GM12878 (cell line): Measurements from ENCODE around the gene FOXK2. TPM values are rescaled to one million over a fixed set of nuclear protein-coding genes. Genes with fewer than 3 reads are reported as not detected.
"Not testable (repeated sequence)": the region's sequence is repeated elsewhere in the genome, so short reads cannot be mapped to it uniquely, and the experiment has no call there.

Source experiments
- ATAC-seq: fragments of 200-7000 bp; cut with Tn5 transposase; 3 replicates; pipeline ENCODE4 v1.9.1; 2020; ENCODE audit warnings: mild to moderate bottlenecking, moderate library complexity
- BruUV-seq: library from RNA; stranded (reverse); fragments of 400-500 nt; replicated peaks from 2 replicates; lab custom pipeline; 2021; lab: Mats Ljungman, UMichigan
- CTCF ChIA-PET: fragments of 300-600 bp; sonication (Branson Sonifier 250); formaldehyde crosslinking; extraction: SDS; loops from one replicate; lab custom pipeline; 2021; ENCODE audit warnings: inconsistent platforms; lab: Yijun Ruan, JAX
- POLR2A ChIA-PET: fragments of 350-600 bp; formaldehyde crosslinking; extraction: SDS; loops from one replicate; lab custom pipeline; 2021; ENCODE audit warnings: inconsistent platforms; lab: Charles Lee
- RAD21 ChIA-PET: fragments of 300-600 bp; sonication (Branson Sonifier 250); formaldehyde crosslinking; loops from one replicate; lab custom pipeline; 2023; ENCODE audit warnings: antibody characterized with exemption; ENCODE audit not compliant: unreplicated experiment; lab: Charles Lee
- SMC1A ChIA-PET: fragments of 300-600 bp; sonication (Branson Sonifier 250); formaldehyde crosslinking; loops from one replicate; lab custom pipeline; 2023; ENCODE audit not compliant: unreplicated experiment, uncharacterized antibody; lab: Charles Lee
- DNase-seq: peaks from one replicate; pipeline ENCODE4 v3.0.0-alpha.2; 2011; ENCODE audit warnings: low read depth, low spot score
- FAIRE-seq: peaks from 3 replicates; lab custom pipeline; 2011; peaks lifted over from hg19 to GRCh38; lab: Jason Lieb, UNC
- H2AFZ ChIP-seq: 2 replicates; pipeline ENCODE4 v1.6.0; 2011; ENCODE audit warnings: low read depth, low read length, control low read depth; ENCODE audit not compliant: control insufficient read depth
- H3K27ac ChIP-seq: 2 replicates; pipeline ENCODE4 v1.5.1; 2011; ENCODE audit warnings: control low read depth; ENCODE audit not compliant: control insufficient read depth, insufficient read depth
- H3K27me3 ChIP-seq, 2 experiments: replicated peaks in 1 of 2; 2 replicates each; pipeline versions ENCODE4 v1.6.0 to v1.6.1; 2011; ENCODE audit warnings: low read length in 1 of 2; ENCODE audit not compliant: control insufficient read depth in 2 of 2, insufficient read depth in 2 of 2
- H3K36me3 ChIP-seq, 2 experiments: 2 replicates each; pipeline ENCODE4 v1.5.1; 2011; ENCODE audit warnings: low read length in 1 of 2; ENCODE audit not compliant: control insufficient read depth in 2 of 2, insufficient read depth in 2 of 2
- H3K4me1 ChIP-seq: 2 replicates; pipeline ENCODE4 v1.6.1; 2011; ENCODE audit warnings: mild to moderate bottlenecking, low read length, moderate library complexity, mixed read lengths; ENCODE audit not compliant: control insufficient read depth, insufficient read depth
- H3K4me2 ChIP-seq: 2 replicates; pipeline ENCODE4 v1.6.0; 2011; ENCODE audit warnings: control low read depth; ENCODE audit not compliant: control insufficient read depth, insufficient read depth
- H3K4me3 ChIP-seq: fragments of 200-600 bp; sonication (generic); 2 replicates; pipeline ENCODE4 v1.5.1; 2016
- H3K79me2 ChIP-seq: 2 replicates; pipeline ENCODE4 v1.6.0; 2011; ENCODE audit warnings: low read length; ENCODE audit not compliant: control insufficient read depth, insufficient read depth
- H3K9ac ChIP-seq: 2 replicates; pipeline ENCODE4 v1.8.0; 2011; ENCODE audit warnings: low read length, control low read depth, mixed read lengths; ENCODE audit not compliant: control insufficient read depth, insufficient read depth
- H3K9me3 ChIP-seq: replicated peaks from 3 replicates; pipeline ENCODE4 v1.5.1; 2011; ENCODE audit warnings: mild to moderate bottlenecking, low read length; ENCODE audit not compliant: control insufficient read depth, insufficient read depth
- H4K20me1 ChIP-seq: 2 replicates; pipeline ENCODE4 v1.6.0; 2011; ENCODE audit not compliant: control insufficient read depth, insufficient read depth
- BRCA1 ChIP-seq: IDR thresholded peaks from 2 replicates; pipeline ENCODE4 v1.6.1; 2011; ENCODE audit warnings: low read depth, low read length, improper control_type of control experiment
- E2F4 ChIP-seq: IDR thresholded peaks from 2 replicates; pipeline ENCODE4 v1.6.1; 2012; ENCODE audit warnings: low read depth, low read length, improper control_type of control experiment
- NKRF ChIP-seq: fragments of 450-650 bp; conservative IDR thresholded peaks from 2 replicates; pipeline ENCODE4 v1.6.1; 2017; ENCODE audit warnings: mild to moderate bottlenecking, moderate library complexity
- NRF1 ChIP-seq: conservative IDR thresholded peaks from 2 replicates; pipeline ENCODE4 v1.6.1; 2011; ENCODE audit warnings: mild to moderate bottlenecking, low read depth, low read length, improper control_type of control experiment
- POU2F2 ChIP-seq: IDR thresholded peaks from 3 replicates; pipeline ENCODE4 v1.6.1; 2011; ENCODE audit warnings: low read depth, mild to moderate bottlenecking, low read length, borderline replicate concordance
- WGBS: methylation state at CpG from one replicate; pipeline ENCODE4 v1.1.6; 2016; ENCODE audit warnings: low lambda C conversion rate; ENCODE audit not compliant: insufficient replicate concordance, insufficient coverage; ENCODE audit errors: missing lambda C conversion rate; 5-methylcytosine and 5-hydroxymethylcytosine counted together
- in situ Hi-C: fragments of 300-500 bp; cut with MboI; formaldehyde crosslinking; loops from 9 replicates; pipeline ENCODE4 v1.14.3; 2018; ENCODE audit warnings: mixed read lengths
- intact Hi-C: fragments of 100-400 bp; cut with micrococcal nuclease; formaldehyde crosslinking; loops from one replicate; pipeline ENCODE4 v1.14.2; 2022; ENCODE audit not compliant: unreplicated experiment
- polyA plus RNA-seq, 11 experiments: library from polyadenylated mRNA; depleted of rRNA in 4 of 11; unstranded in 6 of 11; stranded (reverse) in 5 of 11; fragments of >200 nt; fragmentation: Nextera tagmentation in 4 of 11; fragmentation: Illumina TruSeq in 1 of 11; extraction: Ambion mirVana in 4 of 11; extraction: Trizol in 1 of 11; gene quantifications; 1 replicate in 1 of 11; 2 replicates in 10 of 11; pipeline versions ENCODE4 v1.2.1 to v1.2.3, GENCODE V29; 2011 to 2016; ENCODE audit warnings: inconsistent platforms in 2 of 11, missing spikeins in 2 of 11, low read depth in 1 of 11
- total RNA-seq, 4 experiments: library from RNA; depleted of rRNA in 3 of 4; stranded (reverse); fragments of >200 nt in 3 of 4; fragmentation: Illumina TruSeq in 1 of 4; extraction: Trizol in 1 of 4; gene quantifications; 2 replicates each; pipeline versions ENCODE4 v1.2.1 to v1.2.3, GENCODE V29; 2013 to 2021

Gene FOXK2
- total and polyA plus RNA-seq, 10 of the 15 experiments (the other 5 are each of a cell fraction or from before 2014, with no cell fraction given), result 2.4 to 56.8 (median 34.4) TPM

GRCh38 chr17:82563318-82563717 lies 43.8 kb downstream of the FOXK2 start:
- no TSS peak for BruUV-seq
- Histone ChIP-seq H3K4me1 (no peaks in the 10 kb centered on the region), H3K36me3 (peaks cover 20 to 26% of the 10 kb centered on the region in 2 experiments; a peak in 3 of 4 replicates), H3K4me3 (no peak overlapping the region), H2AFZ (no peak overlapping the region), H3K9ac (no peak overlapping the region), H4K20me1 (peaks cover 4% of the 10 kb centered on the region), H3K27ac (no peak overlapping the region), H3K4me2 (no peak overlapping the region), H3K79me2 (peaks cover 30% of the 10 kb centered on the region), H3K9me3 (no peaks in the 10 kb centered on the region), H3K27me3 (no peaks in the 10 kb centered on the region)
- ATAC-seq (no peak), FAIRE-seq (no peak), DNase-seq (no peak)
- intact Hi-C loops, result no loop called here
- ChIA-PET RAD21 (no interaction called here), CTCF (no interaction called here), SMC1A (no interaction called here), POLR2A (no interaction called here)
- in situ Hi-C loops, result no loop called here
- TF ChIP-seq NRF1 (no peak), POU2F2 (no peak), E2F4 (no peak), BRCA1 (no peak), NKRF (no peak)
- WGBS, result 93% methylated on average over 9 of the region's 9 CpGs

- H3K9me3 ChIP-seq, H3K4me2 ChIP-seq, POLR2A ChIA-PET, ATAC-seq, H2AFZ ChIP-seq, CTCF ChIA-PET, DNase-seq, H3K4me3 ChIP-seq, H4K20me1 ChIP-seq, H3K27ac ChIP-seq, intact Hi-C loops, in situ Hi-C loops, FAIRE-seq, H3K27me3 ChIP-seq, H3K9ac ChIP-seq, SMC1A ChIA-PET, RAD21 ChIA-PET, BruUV-seq, H3K4me1 ChIP-seq: not testable (repeated sequence)
- Histone ChIP-seq H3K36me3 (peaks cover 20 to 25% of the 10 kb centered on the region in 2 experiments; a peak in 3 of 4 replicates), H3K79me2 (peaks cover 27% of the 10 kb centered on the region)
- 99% methylated on average over 4 of the region's 4 CpGs for WGBS
Measured at GRCh38 chr17:82563745-82564144, 44.2 kb downstream of the FOXK2 start.
